HG02763 (cell line): ENCODE data around the gene LRRTM4.
A peak's percentile ranks its signal among the peaks of the same experiment; 100 is the strongest.
"Not testable (repeated sequence)": the region's sequence is repeated elsewhere in the genome, so short reads cannot be mapped to it uniquely, and the experiment has no call there.

Source experiments
- ATAC-seq: cut with Tn5 transposase; IDR thresholded peaks from one replicate; pipeline ENCODE4 v1.9.1; 2021; ENCODE audit warnings: mild to moderate bottlenecking, moderate library complexity; ENCODE audit not compliant: unreplicated experiment

LRRTM4 gene

DNA sequence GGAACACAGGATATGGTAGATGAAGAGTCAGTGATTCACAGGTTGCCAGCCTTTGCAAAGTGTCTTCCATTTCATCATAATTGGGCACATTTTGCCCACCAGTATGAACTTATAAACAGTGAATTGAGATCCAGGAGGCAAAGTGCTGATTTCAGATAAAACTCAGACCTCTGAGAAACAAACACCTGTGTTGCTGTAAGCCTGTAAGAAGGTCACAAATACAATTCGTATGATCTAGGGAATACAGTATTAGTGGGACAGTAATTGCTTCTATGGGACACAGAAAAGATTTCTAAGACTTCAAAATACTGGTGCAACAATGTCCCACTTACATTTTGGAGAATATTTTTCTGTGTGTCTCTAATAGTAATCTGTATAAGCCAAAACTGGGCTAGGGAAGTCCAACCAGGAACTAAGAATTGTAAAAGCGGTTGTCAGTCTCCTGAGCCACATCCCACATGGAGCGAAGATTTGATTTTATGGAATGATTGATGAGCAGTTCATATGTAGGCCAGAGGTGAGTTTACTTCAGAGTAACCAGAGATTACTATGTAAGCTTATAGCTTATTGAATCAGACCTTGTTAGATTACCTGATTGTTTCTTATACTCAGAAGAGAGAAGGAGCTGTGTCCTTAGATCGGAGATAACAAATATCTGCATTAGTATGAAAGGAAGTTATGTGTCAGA is 728.4 kb downstream of the LRRTM4 start:
- no peak for ATAC-seq

- ATAC-seq, result not testable (repeated sequence)
Measured at GRCh38 chr2:76781313-76781712, 740.9 kb downstream of the LRRTM4 start.

- no peak for ATAC-seq
Measured at GRCh38 chr2:76763276-76763675, 758.9 kb downstream of the LRRTM4 start.

DNA sequence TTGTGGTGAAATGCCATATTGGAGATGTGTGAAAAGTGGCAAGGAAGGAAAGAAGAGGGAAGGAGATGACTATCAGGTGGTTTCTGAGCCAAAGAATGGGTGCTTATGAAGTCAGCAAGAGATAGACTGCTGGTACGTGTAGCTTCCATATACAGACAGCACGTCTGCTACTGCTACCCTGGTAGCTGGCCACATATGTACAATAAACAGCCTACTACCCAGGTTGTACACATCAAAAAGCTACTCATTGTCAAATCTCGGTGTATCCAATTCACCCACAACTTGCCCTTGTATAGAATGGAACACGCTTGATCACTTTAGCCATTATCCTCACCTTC is 761.8 kb downstream of the LRRTM4 start:
- ATAC-seq, result no peak

DNA sequence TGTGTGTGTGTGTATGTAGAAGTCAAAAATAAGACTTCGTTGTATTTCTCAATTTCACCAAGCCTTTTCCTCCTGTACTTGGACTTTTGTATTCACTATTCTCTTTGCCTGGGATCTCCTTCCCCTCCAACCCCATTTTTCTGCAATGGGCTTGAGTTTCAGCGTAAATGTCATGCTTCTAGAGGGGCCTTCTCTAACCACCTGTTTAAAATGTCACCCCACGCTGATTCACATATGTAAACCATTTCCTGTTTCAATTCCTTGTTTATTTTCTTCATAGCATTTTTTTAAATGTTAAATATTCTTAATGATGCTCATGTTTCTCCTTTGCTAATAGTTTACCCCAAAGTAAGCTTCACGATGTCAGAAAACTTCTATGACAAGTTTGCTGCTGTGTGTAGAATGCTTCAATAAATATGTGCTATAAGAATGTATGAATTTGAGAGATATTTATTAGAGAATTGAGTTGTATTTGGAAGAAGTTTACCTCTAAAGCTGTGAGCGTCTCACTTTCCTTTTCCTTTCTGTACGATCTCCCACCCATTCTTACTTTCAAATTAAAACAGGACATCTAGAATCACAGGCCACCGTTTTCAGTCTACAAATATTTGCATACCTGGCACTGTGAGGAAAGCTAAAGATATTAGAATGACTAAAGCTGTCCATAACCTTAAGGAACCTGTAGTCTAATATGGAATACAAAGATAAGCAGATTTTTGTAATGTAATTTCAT is 762.4 kb downstream of the LRRTM4 start:
- no peak for ATAC-seq

DNA sequence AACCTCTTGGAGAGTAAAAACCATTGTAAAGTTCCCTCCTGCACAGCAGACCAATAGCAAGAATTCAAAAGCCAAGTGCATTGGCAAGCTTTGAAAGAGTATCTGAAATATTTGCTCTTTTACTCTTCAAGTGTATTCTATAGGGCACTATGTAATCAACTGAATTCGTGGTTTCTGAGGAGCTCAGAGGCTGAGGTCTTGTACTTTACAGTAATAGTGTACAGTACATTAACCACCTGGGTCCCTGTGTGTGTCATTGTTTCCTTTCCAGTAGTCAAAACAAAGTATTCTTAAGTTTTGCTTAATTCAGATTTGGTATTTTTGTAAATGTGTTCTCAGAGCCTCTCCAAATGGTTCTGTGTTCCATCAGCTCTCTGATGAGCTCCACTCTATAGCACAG is 769.7 kb downstream of the LRRTM4 start:
- no peak for ATAC-seq

DNA sequence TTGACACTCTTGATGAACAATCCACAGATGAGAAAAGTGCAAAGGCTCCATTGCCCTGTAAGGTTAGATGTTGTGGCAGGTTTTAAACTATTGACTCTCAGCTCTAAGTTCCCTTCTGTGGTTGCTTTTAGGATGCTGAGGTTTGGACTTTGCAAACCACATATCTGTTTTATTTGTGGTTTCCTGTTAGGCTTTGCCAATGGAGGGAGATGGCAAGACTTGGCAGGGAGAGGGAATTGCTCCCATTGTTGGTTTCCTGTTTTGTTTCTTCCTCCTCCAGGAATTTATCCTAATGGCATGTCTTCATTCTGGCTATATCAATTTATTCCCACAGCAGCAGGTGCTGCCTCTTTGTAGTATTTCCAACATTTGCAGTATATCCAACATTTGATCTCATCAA is 772.3 kb downstream of the LRRTM4 start:
- ATAC-seq, result no peak

DNA sequence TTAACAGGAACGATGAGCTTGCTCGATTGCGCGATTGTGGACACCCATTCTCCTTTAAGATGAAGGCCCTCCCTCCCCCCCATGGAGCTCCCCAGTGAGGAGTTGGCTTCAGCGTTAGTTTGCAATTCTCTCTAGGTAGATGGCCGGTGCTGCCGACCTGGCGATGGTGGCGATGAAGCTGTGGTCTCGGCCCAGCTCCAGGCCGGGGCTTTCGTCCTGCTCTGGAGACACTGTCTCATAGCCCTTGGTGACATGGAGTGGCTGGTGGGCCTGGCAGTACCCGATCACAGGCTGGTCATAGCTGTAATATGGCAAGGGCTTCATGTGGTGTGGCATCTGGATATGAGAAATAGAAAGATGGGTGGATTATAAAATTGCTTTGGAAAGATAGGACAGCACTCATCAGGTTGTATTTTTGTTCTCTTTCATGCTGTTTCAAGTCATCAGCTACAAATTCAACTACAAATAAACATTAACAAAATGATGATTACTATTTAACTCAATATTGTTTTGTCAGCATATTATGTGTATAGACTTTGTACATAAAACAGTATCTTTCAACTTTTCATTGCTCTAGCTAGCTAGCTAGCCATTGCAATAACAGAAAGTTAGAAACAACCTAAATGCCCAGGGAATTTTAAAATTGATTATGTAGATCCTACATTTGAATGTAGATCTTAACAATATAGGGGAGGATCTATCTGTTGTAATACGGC is 773.4 kb downstream of the LRRTM4 start:
- ATAC-seq, result no peak

DNA sequence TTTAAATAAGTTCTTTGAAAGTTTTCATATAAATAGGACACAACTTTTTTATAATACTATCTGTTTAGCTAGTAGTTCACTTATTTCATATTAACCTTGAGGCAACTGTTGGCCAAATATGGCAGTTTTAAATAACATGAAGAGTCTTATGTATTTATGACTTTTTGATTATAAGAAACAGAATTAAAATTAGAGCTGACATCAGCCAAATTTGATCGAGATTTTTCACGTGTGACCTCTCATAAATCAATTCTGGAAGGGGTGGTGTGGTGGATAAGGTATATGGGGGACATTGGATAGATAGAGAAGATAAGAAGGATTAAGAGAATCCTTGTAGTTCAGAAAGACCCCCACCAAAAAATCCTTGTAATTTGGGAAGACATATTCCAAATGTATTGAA is 776.6 kb downstream of the LRRTM4 start:
- ATAC-seq, result no peak

DNA sequence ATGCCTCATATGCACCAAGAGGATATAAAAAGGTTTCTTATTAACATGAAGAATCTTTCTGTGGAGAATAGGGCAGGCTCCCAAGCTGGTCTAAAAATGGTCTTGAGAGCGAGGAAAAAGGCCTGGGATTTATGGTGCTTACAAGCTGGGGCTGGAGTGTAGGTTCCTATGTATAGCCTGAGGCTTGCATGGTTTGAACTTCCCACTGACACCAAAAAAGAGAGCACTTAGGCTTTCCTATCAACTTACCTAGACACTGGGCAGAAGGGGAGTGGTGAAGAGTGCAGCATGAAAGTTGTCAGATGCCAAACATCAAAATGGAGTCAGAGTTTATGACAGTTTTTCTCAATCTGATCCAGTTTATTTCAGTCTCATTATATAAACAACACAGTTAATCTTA is 784.6 kb downstream of the LRRTM4 start:
- no peak for ATAC-seq

DNA sequence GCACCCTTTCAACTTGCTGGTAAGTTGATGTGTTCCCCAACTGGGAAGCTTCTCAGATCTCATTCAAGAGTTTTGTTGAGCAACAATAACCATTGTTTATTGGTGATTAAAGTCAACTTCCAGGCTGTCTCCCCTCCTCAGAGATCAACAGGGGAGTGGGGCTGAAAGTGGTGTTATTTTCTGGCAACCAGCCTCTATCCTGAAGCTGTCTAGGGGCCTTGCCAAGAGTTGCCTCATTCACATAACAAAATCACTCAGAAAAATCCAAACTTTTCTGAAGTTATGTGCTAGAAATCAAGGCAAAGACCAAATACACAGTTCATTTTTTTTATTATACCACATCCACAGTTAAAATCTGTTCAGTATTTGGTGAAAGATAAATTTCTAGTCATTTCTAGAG is 788.4 kb downstream of the LRRTM4 start:
- ATAC-seq, result no peak

GRCh38 chr2:76731157-76731556 is 791.0 kb downstream of the LRRTM4 start:
- peak; percentile 51 for ATAC-seq

DNA sequence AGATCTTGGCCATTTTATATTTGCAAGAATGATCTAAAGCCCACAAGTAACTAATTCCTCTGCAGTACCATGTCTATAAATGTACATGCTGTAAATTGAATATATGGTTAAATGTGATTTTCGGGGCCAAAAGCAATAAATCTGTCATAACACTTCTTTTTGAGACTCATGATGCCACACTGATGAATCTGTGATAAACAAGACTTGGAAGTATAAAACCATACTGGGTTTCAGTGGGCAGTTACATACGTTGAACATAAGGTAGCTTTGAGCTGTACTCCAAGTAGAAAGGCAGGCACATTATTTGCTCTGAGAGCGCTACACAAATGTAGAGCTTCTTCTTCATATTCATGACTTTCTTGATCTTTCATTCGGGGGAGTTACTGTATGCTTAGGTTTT is 792.2 kb downstream of the LRRTM4 start:
- no peak for ATAC-seq

- no peak for ATAC-seq
Measured at GRCh38 chr2:76721226-76721625, 801.0 kb downstream of the LRRTM4 start.

DNA sequence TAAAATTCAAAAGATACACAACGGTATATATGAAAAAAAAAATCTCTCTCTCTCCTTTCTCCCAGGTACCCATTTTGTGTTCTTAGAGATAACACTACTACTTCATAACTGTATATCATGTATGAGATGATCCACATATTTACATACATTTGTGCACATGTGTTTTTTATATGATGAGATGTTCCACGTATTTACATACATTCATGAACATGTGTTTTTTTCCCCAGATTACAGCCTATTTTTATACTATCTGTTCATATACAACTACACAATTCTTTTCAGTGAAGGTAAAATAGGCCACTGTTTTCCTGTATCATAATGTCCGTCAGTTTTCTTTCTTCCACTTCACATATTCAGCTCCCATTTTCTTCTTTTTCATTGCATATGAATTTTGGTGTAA is 808.9 kb downstream of the LRRTM4 start:
- ATAC-seq, result no peak

DNA sequence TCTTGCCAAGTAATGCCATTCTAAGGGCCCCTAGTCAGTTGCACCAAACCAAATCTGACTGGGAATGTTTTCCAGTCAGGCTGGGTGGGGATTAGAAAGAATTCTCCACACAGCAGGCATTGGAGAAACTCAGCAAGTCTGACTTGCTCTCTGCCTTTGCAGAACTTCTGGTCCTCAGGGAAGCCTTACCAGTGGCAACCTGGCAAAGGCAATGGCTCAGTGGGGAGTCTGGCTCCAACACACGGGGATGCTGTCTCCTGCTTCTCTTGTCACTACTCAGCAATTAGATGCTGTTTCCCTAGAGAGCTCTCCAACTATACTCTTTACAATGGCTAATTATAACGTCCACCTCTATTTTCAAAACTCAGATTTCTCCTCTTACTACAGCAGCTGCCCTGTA is 810.7 kb downstream of the LRRTM4 start:
- no peak for ATAC-seq

DNA sequence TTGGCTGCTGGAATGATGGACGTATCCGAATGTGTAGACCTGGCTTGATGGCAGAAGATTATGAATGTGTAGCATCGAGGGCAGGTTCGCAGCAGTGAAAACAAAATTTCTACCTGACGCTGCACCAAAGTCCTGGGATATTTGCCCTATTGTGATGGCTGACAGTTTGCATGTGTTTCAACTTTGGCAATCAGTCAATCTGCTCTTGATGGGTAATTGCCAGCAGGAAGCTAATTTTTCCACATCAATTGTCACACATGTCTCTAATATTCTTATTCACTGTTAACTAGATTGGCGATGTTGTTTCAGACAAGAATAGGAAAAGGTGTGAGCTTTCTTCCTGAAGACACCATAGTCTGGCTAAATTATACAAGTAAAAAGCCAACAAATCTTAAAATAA is 821.3 kb downstream of the LRRTM4 start:
- no peak for ATAC-seq

DNA sequence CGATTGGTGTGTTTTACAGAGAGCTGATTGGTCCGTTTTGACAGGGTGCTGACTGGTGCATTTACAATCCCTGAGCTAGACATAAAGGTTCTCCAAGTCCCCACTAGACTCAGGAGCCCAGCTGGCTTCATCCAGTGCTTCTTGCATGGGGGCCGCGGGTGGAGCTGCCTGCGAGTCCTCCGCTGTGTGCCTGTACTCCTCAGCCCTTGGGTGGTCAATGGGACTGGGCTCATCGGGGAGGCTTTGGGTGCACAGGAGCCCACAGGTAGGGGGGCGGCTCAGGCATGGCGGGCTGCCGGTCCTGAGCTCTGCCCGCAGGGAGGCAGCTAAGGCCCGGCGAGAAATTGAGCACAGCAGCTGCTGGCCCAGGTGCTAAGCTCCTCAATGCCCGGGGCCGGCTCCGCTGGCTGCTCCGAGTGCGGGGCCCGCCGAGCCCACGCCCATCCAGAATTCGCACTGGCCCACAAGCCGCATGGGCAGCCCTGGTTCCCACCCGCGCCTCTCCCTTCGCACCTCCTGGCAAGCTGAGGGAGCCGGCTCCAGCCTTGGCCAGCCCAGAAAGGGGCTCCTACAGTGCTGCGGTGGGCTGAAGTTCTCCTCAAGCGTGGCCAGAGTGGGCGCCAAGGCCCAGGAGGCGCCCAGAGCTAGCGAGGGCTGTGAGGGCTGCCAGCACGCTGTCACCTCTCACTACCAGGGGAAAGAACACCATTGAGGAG is 824.0 kb downstream of the LRRTM4 start:
- not testable (repeated sequence) for ATAC-seq
